ENCODE data around the gene SLC25A15.

GRCh38 chr13:40814803-40815202 is 25.4 kb downstream of the SLC25A15 start:
- no peak for TF ChIP-seq CTCF (IDR thresholded peaks at IDR 0.05)
- TF ChIP-seq POLR2A (IDR thresholded peaks at IDR 0.05), result no peak

Measured in Peyer's patch (tissue), 4 donors.